ENCODE data around the gene IQSEC2.

The IQSEC2 gene

DNA sequence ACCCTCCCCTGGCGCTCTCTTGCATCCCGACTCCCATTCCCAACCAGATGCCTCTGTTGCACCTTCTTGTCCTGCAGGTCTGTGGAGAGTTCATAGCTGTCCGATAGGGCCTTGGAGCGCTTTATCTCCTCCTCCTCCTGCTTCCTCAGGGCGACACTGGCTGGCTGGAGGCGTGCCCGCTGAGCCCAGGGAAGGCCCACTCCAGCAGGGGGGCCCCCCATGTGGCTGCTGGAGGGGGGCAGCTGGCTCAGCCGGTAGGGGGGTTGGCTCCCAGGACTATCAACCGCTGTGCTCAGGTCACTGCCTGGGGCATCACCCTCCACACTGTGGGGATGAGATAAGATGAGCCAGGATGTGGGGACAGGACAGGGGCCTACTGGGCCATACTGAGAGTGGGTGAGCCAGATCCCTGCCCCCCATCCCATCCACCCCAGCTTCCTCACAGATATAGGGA is 25.6 kb downstream of the IQSEC2 start:
- TF ChIP-seq CTCF (IDR thresholded peaks at IDR 0.05; ENCODE audit: low read depth, low read length): no peak
- no peak for DNase-seq (ENCODE audit: low read depth in 2 of 2)
- H3K4me3 ChIP-seq (replicated peaks in 1 of 2; ENCODE audit: low read depth in 2 of 2, low read length in 2 of 2): no peak overlapping the region

DNA sequence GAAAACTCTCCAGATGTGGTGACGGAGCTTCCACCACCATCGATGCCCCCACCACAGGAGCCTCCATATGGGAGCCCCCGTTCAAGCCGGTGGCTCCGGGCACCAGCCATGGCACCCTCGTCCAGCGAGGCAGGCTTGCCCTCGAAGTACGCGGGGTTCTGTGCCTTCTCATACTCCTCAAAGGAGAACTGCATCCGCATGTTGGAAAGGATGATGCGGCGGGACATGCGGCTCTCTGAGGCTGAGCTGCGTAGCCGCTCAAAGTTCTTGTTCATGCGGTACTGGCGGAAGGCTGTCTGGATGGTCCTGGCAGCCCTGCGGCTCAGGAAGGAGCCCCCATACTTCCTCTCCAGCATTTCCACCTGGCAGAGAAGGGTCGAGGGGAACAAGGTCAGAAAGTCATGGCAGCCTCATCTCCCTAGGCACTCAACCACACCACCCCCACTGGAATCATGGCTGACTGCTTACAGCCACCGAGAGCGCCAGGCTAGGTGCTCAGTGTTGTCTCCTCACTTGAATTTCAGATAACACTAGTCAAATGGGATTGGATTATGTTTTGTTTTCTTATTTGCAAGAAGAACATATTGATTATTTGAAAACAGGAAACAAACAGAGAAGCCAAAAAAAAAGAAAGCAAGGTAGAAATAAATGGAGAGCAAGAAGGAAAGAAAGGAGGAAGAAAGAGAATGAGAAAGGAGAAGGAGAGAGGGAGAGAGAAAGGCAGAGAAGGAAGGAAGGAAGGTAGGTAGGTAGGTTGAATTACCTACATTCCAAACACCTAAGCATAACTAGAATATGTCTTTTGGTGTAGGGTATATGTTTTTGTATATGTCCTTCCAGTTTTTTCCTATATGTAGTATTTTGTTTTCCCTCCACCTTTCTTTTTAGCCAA is 26.6 kb downstream of the IQSEC2 start:
- H3K4me3 ChIP-seq (replicated peaks in 1 of 2; ENCODE audit: low read depth in 2 of 2, low read length in 2 of 2): no peak overlapping the region
- no peak for DNase-seq (ENCODE audit: low read depth in 2 of 2)
- no peak for TF ChIP-seq CTCF (IDR thresholded peaks at IDR 0.05; ENCODE audit: low read depth, low read length)

DNA sequence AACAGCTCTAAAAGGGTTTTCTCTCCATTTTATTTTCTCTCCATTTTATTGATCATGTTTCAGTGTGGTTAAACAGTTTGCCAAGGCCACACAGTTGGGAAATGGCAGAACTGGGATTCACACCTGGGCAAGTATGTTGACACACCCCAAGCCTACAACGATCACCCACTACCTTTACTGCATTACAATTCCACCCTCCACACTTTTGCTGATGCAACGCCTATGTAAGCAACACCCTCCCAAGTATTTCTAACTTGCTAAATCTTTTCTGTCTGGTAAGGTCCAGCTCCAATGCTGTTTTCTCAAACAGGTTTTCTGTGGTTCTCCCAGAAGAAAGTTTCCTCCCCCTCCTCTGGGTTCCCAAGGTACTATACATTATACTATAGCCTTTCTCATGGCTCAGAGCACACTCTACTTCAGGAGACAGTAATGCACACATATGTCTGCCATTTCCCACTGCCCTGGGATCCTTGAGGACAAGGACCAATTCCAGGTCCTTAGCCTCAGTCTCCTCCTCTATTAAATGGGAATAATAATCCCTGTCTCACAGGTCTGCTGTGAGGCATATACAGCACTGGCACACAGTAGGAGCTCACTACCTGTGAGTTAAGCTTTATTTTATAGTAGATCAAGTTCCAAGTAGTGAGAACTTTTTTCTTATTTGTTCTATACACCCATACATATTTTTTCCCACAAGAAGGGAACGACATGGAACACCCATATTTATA is 27.9 kb downstream of the IQSEC2 start:
- no peak for TF ChIP-seq CTCF (IDR thresholded peaks at IDR 0.05; ENCODE audit: low read depth, low read length)
- no peak for DNase-seq (ENCODE audit: low read depth in 2 of 2)
- H3K4me3 ChIP-seq (replicated peaks in 1 of 2; ENCODE audit: low read depth in 2 of 2, low read length in 2 of 2): no peak overlapping the region

DNA sequence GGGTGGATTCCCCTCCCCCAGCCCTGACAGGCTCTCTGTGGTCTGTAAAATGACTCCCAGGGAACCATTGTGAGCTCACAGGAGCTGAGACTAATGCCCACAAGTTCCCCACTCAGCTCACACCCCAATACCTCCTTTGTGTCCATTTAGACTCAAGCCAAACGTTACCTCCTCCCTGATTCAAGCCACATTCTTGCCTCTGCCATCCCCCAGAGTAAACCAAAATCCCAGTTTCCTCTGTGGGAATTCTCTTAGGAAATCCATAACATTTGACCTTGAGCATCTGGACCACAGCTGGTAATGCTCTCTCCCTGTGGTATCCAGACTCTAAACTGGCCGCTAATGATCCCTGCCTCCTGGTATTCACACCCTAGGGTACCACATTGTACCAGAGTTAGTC is 30.1 kb downstream of the IQSEC2 start:
- TF ChIP-seq CTCF (IDR thresholded peaks at IDR 0.05; ENCODE audit: low read depth, low read length): no peak
- DNase-seq (ENCODE audit: low read depth in 2 of 2): no peak
- H3K4me3 ChIP-seq (replicated peaks in 1 of 2; ENCODE audit: low read depth in 2 of 2, low read length in 2 of 2): no peak overlapping the region

- no peak for TF ChIP-seq CTCF (IDR thresholded peaks at IDR 0.05; ENCODE audit: low read depth, low read length)
- no peak for DNase-seq (ENCODE audit: low read depth in 2 of 2)
- no peak overlapping the region for H3K4me3 ChIP-seq (replicated peaks in 1 of 2; ENCODE audit: low read depth in 2 of 2, low read length in 2 of 2)
Observed at GRCh38 chrX:53250556-53250955, 30.8 kb downstream of the IQSEC2 start.

DNA sequence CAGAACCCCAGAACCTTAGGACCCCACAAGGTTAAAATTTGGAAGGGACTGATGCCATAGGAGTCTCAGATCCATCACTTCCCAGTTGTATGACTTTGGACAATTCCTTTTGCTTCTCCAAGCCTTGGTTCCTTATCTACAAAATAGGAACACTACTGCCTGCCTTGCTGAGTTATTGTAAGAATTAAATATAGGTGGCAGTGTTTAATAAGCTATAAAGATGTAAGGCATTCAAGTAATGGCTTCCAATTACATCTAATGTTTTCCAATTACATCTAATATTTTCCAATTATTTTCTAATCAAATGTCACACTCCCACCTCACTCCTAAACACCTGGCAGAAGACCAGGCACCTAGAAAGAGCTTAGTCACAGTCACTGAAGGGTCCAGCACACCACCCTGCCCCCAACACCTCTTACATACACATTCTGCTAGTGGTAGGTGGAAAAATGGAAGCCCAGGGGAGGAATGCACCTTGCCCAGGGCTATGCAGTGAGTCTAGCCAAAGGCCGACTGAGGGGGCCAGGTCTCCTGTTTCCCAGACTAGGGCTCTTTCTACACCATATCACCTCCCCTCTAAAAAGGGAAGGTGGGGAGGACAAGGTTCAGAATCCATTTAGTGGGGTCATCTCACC is 31.9 kb downstream of the IQSEC2 start:
- no peak for DNase-seq (ENCODE audit: low read depth in 2 of 2)
- no peak for TF ChIP-seq CTCF (IDR thresholded peaks at IDR 0.05; ENCODE audit: low read depth, low read length)
- H3K4me3 ChIP-seq (replicated peaks in 1 of 2; ENCODE audit: low read depth in 2 of 2, low read length in 2 of 2): no peak overlapping the region

Measured in cardiac fibroblast (primary cell).